HepG2 (cell line): ENCODE data around the gene NEDD4L. TPM values are rescaled to one million over a fixed set of nuclear protein-coding genes. Genes with fewer than 3 reads are reported as not detected.

ENCODE experiments used
- ATAC-seq: fragments of 200-7000 bp; cut with Tn5 transposase; 3 replicates; pipeline ENCODE4 v1.9.1; 2020; ENCODE audit warnings: mild to moderate bottlenecking, moderate library complexity
- BruUV-seq: library from RNA; stranded (reverse); fragments of 400-500 nt; replicated peaks from 2 replicates; lab custom pipeline; 2021; lab: Mats Ljungman, UMichigan
- CTCF ChIA-PET: fragments of 300-600 bp; formaldehyde crosslinking; extraction: SDS; loops from one replicate; lab custom pipeline; 2021; ENCODE audit warnings: low total read pairs, inconsistent platforms, low intra/inter-chr PET ratio; lab: Yijun Ruan, JAX
- POLR2A ChIA-PET: fragments of 350-600 bp; sonication (Branson Sonifier 250); formaldehyde crosslinking; loops from one replicate; lab custom pipeline; 2020; ENCODE audit warnings: antibody characterized with exemption, inconsistent platforms; lab: Yijun Ruan, JAX
- DNase-seq: peaks from one replicate; pipeline ENCODE4 v3.0.0-alpha.2; 2015; ENCODE audit warnings: low spot score
- FAIRE-seq: peaks from 3 replicates; lab custom pipeline; 2011; peaks lifted over from hg19 to GRCh38; lab: Jason Lieb, UNC
- H2AFZ ChIP-seq: one replicate; pipeline ENCODE4 v1.6.1; 2011; ENCODE audit warnings: low read length, inconsistent platforms
- H3K27ac ChIP-seq: fragments of 300-600 bp; 3 replicates; pipeline ENCODE4 v1.8.0; 2011; ENCODE audit warnings: mixed run types, mild to moderate bottlenecking, mixed read lengths, low read length, inconsistent platforms; ENCODE audit not compliant: insufficient read depth; ENCODE audit errors: extremely low read length
- H3K27me3 ChIP-seq, 2 experiments: fragments of 200-600 bp in 1 of 2; 2 replicates in 1 of 2; 3 replicates in 1 of 2; pipeline versions ENCODE4 v1.6.0 to v1.8.0; 2011; ENCODE audit warnings: low read length in 2 of 2, mild to moderate bottlenecking in 2 of 2, moderate library complexity in 2 of 2, inconsistent platforms in 1 of 2; ENCODE audit not compliant: insufficient read depth in 2 of 2, control insufficient read depth in 1 of 2
- H3K36me3 ChIP-seq, 2 experiments: fragments of 200-600 bp in 1 of 2; replicated peaks in 1 of 2; 2 replicates in 1 of 2; 3 replicates in 1 of 2; pipeline versions ENCODE4 v1.5.1 to v1.8.0; 2011; ENCODE audit warnings: low read length in 2 of 2, inconsistent platforms in 1 of 2; ENCODE audit not compliant: insufficient read depth in 2 of 2, control insufficient read depth in 1 of 2
- H3K4me1 ChIP-seq: 2 replicates; pipeline ENCODE4 v1.5.1; 2012; ENCODE audit warnings: low read length, inconsistent platforms; ENCODE audit not compliant: insufficient read depth
- H3K4me2 ChIP-seq: 2 replicates; pipeline ENCODE4 v1.6.0; 2011; ENCODE audit warnings: low read depth, low read length, inconsistent platforms
- H3K4me3 ChIP-seq, 3 experiments: fragments of 200-600 bp in 1 of 3; sonication (generic), shearing (Covaris generic) in 1 of 3; replicated peaks in 1 of 3; 2 replicates each; pipeline ENCODE4 v1.5.1; 2011 to 2016; ENCODE audit warnings: low read length in 3 of 3, inconsistent platforms in 2 of 3, low read depth in 2 of 3, mild to moderate bottlenecking in 2 of 3, control low read depth in 1 of 3, mixed read lengths in 1 of 3; ENCODE audit not compliant: insufficient read depth in 1 of 3
- H3K79me2 ChIP-seq: one replicate; pipeline ENCODE4 v1.6.1; 2011; ENCODE audit warnings: low read length, inconsistent platforms; ENCODE audit not compliant: insufficient read depth
- H3K9ac ChIP-seq: 2 replicates; pipeline ENCODE4 v1.6.0; 2011; ENCODE audit warnings: mild to moderate bottlenecking, low read depth, low read length, inconsistent platforms; ENCODE audit not compliant: insufficient read depth
- H3K9me3 ChIP-seq: 2 replicates; pipeline ENCODE4 v1.5.1; 2012; ENCODE audit warnings: mild to moderate bottlenecking, low read length
- H4K20me1 ChIP-seq: 2 replicates; pipeline ENCODE4 v1.6.0; 2011; ENCODE audit warnings: inconsistent platforms, mild to moderate bottlenecking, low read length, moderate library complexity; ENCODE audit not compliant: insufficient read depth
- ARHGAP35 ChIP-seq: sonication (generic); formaldehyde crosslinking; IDR thresholded peaks from 2 replicates; pipeline ENCODE4 v1.9.0; 2022; ENCODE audit warnings: mild to moderate bottlenecking, inconsistent platforms, moderate library complexity, missing genetic modification reagents, borderline replicate concordance
- BRD4 ChIP-seq: sonication (generic); formaldehyde crosslinking; IDR thresholded peaks from 2 replicates; pipeline ENCODE4 v1.4.0; 2020; ENCODE audit warnings: missing genetic modification reagents
- ERF ChIP-seq: IDR thresholded peaks from 2 replicates; pipeline ENCODE4 v1.6.1; 2018; ENCODE audit warnings: missing biosample characterization, missing genetic modification reagents
- KDM2A ChIP-seq: sonication (generic); formaldehyde crosslinking; IDR thresholded peaks from 2 replicates; pipeline ENCODE4 v1.4.0; 2020; ENCODE audit warnings: low read depth, missing genetic modification reagents, borderline replicate concordance
- MED8 ChIP-seq: sonication (generic); formaldehyde crosslinking; IDR thresholded peaks from 2 replicates; pipeline ENCODE4 v1.8.1; 2023; ENCODE audit warnings: mild to moderate bottlenecking, missing genetic modification reagents; ENCODE audit not compliant: insufficient replicate concordance
- MTA1 ChIP-seq: sonication (generic); formaldehyde crosslinking; IDR thresholded peaks from 2 replicates; pipeline ENCODE4 v1.4.0; 2020; ENCODE audit warnings: missing genetic modification reagents, mild to moderate bottlenecking, borderline replicate concordance
- PLSCR1 ChIP-seq: sonication (generic); formaldehyde crosslinking; IDR thresholded peaks from 2 replicates; pipeline ENCODE4 v1.5.0; 2020; ENCODE audit warnings: missing genetic modification reagents, mild to moderate bottlenecking, borderline replicate concordance
- POGZ ChIP-seq: sonication (generic); formaldehyde crosslinking; IDR thresholded peaks from 2 replicates; pipeline ENCODE4 v1.4.0; 2020; ENCODE audit warnings: mild to moderate bottlenecking, missing genetic modification reagents
- TARDBP ChIP-seq: sonication (generic); formaldehyde crosslinking; IDR thresholded peaks from 2 replicates; pipeline ENCODE4 v1.8.0; 2022; ENCODE audit warnings: mild to moderate bottlenecking, missing genetic modification reagents
- TCF12 ChIP-seq, 2 experiments: fragments of 450-650 bp in 1 of 2; sonication (generic) in 1 of 2; formaldehyde crosslinking in 1 of 2; IDR thresholded peaks; 2 replicates each; pipeline versions ENCODE4 v1.6.1 to v1.8.0; 2017 to 2022; ENCODE audit warnings: antibody characterized with exemption in 1 of 2, mild to moderate bottlenecking in 1 of 2, missing genetic modification reagents in 1 of 2, moderate library complexity in 1 of 2
- XRCC5 ChIP-seq: fragments of 200-400 bp; formaldehyde crosslinking; optimal IDR thresholded peaks from 2 replicates; pipeline ENCODE3; 2017; ENCODE audit warnings: mild to moderate bottlenecking, low read length
- ZFP36L2 ChIP-seq: sonication (generic); formaldehyde crosslinking; IDR thresholded peaks from 2 replicates; pipeline ENCODE4 v1.4.0; 2020; ENCODE audit warnings: missing genetic modification reagents
- ZFP41 ChIP-seq: sonication (generic); formaldehyde crosslinking; IDR thresholded peaks from 2 replicates; pipeline ENCODE4 v1.4.0; 2020; ENCODE audit warnings: mild to moderate bottlenecking, missing genetic modification reagents, borderline replicate concordance
- WGBS: methylation state at CpG from one replicate; pipeline ENCODE4 v1.1.6; 2017; ENCODE audit warnings: low lambda C conversion rate; 5-methylcytosine and 5-hydroxymethylcytosine counted together
- in situ Hi-C: cut with HindIII; loops from 2 replicates; pipeline ENCODE4 v1.10.0; 2017; ENCODE audit warnings: low pct_unique_long_range_greater_than_20kb; ENCODE audit not compliant: extremely low pct_ligation_motif_present
- intact Hi-C: fragments of 100-400 bp; cut with micrococcal nuclease; formaldehyde crosslinking; loops from one replicate; pipeline ENCODE4 v1.10.0; 2022; ENCODE audit not compliant: unreplicated experiment
- polyA plus RNA-seq, 8 experiments: library from polyadenylated mRNA; depleted of rRNA in 3 of 8; stranded (reverse) in 7 of 8; unstranded in 1 of 8; fragments of >200 nt; fragmentation: Illumina TruSeq in 4 of 8; extraction: Trizol in 4 of 8; gene quantifications; 2 replicates each; pipeline versions ENCODE4 v1.2.1 to v1.2.3, GENCODE V29; 2011 to 2016; ENCODE audit warnings: low read depth in 4 of 8, missing spikeins in 1 of 8, mixed read lengths in 1 of 8; ENCODE audit not compliant: insufficient read depth in 1 of 8
- total RNA-seq, 5 experiments: library from RNA; depleted of rRNA; stranded (reverse); fragments of >200 nt; fragmentation: Illumina TruSeq; extraction: Trizol; gene quantifications; 2 replicates each; pipeline ENCODE4 v1.2.3, GENCODE V29; 2016; ENCODE audit warnings: low read depth in 1 of 5
- TF ChIP-seq, protein P1 (sequence below): IDR thresholded peaks from 2 replicates; pipeline ENCODE4 v1.6.1; 2016
- TF ChIP-seq, protein P2 (sequence below): sonication (generic); formaldehyde crosslinking; IDR thresholded peaks from 2 replicates; pipeline ENCODE4 v1.4.0; 2020; ENCODE audit warnings: missing genetic modification reagents

Gene NEDD4L
- total and polyA plus RNA-seq, 2 of the 13 experiments (the other 11 are each of a cell fraction or from before 2014, with no cell fraction given) = 168 to 390 TPM

DNA sequence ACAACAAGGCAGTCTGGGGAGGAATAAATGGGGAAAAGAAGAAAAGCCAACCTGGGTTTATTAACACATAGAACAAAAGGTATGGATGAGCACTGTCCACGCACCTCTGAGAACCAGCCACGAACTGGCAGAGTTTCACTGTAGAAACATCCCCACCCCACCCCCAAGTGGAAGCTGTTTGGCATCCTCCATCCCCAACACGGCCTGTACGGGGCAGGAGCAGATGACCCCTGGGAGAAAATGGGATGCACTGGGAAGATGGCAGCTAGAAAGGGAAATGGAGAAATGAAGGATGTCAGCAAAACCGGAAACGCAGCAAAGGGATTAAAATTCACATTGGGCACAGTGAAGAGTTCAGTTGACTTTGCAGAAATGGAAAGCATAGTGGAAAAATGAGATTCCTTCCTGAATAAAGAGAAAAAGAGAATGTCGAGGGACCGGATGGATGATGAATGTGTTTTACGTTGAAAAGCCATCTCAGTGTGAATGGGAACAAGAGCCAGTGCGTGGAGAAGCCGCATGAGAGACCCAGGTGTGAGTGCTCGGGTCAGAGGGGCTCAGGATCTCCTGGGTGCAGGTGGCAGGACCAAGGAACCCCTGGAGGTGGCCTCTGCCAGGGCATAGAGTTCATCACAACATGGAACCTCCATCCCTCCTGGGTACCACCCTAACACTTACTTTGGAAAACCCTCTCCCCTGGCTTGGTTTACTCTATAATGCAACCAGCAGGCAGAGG lies 337.8 kb downstream of the NEDD4L start:
- no TSS peak for BruUV-seq
- CTCF ChIA-PET = no interaction called here
- H3K4me2 ChIP-seq = no peak overlapping the region

GRCh38 chr18:58382446-58382845 lies 338.4 kb downstream of the NEDD4L start:
- Histone ChIP-seq H3K4me1 (no peaks in the 10 kb centered on the region), H3K4me3 (no peak overlapping the region), H3K9me3 (no peaks in the 10 kb centered on the region), H3K27me3 (no peaks in the 10 kb centered on the region), H3K9ac (no peak overlapping the region), H3K36me3 (peaks cover 5 to 48% of the 10 kb centered on the region in 2 experiments; a peak in 4 of 5 replicates)
- ChIA-PET POLR2A (no interaction called here), CTCF (no interaction called here)
- 91% methylated on average over 2 of the region's 2 CpGs for WGBS
- in situ Hi-C loops = loop anchor here (25.0 kb wide), 1 partner anchor 680 kb away; no protein-coding TSS in a partner anchor
- DNase-seq = no peak
- intact Hi-C loops = no loop called here
- no peak for ATAC-seq
- no peak for TF ChIP-seq ARHGAP35 (CRISPR knock-in tag)
- no peak for TF ChIP-seq ZFP36L2 (CRISPR knock-in tag)
- no peak for TF ChIP-seq ERF (CRISPR knock-in tag)
- no peak for TF ChIP-seq MED8
- TF ChIP-seq KDM2A = no peak
- no peak for TF ChIP-seq ZFP41 (CRISPR knock-in tag)
- TF ChIP-seq, protein P1, sequence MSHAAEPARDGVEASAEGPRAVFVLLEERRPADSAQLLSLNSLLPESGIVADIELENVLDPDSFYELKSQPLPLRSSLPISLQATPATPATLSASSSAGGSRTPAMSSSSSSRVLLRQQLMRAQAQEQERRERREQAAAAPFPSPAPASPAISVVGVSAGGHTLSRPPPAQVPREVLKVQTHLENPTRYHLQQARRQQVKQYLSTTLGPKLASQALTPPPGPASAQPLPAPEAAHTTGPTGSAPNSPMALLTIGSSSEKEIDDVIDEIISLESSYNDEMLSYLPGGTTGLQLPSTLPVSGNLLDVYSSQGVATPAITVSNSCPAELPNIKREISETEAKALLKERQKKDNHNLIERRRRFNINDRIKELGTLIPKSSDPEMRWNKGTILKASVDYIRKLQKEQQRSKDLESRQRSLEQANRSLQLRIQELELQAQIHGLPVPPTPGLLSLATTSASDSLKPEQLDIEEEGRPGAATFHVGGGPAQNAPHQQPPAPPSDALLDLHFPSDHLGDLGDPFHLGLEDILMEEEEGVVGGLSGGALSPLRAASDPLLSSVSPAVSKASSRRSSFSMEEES = no peak
- no peak for TF ChIP-seq MTA1 (CRISPR knock-in tag)
- TF ChIP-seq TARDBP (CRISPR knock-in tag) = no peak
- no peak for TF ChIP-seq PLSCR1 (CRISPR knock-in tag)
- TF ChIP-seq, all 625 proteins: peak for 0
- BruUV-seq = no TSS peak
- Histone ChIP-seq H2AFZ (no peak overlapping the region), H3K27ac (no peak overlapping the region), H4K20me1 (no peaks in the 10 kb centered on the region), H3K79me2 (no peaks in the 10 kb centered on the region), H3K4me2 (no peak overlapping the region)
- FAIRE-seq = no peak

More for the DNA sequence above, 337.8 kb downstream of the NEDD4L start:
- FAIRE-seq (no peak), DNase-seq (no peak), ATAC-seq (no peak)
- H3K27me3 ChIP-seq = no peaks in the 10 kb centered on the region
- TF ChIP-seq POGZ (CRISPR knock-in tag) (no peak), BRD4 (CRISPR knock-in tag) (no peak), XRCC5 (no peak), TCF12 (IDR thresholded peaks at IDR 0.05) (no peak), TCF12 (CRISPR knock-in tag; IDR thresholded peaks at IDR 0.05) (no peak)
- TF ChIP-seq, protein P2, sequence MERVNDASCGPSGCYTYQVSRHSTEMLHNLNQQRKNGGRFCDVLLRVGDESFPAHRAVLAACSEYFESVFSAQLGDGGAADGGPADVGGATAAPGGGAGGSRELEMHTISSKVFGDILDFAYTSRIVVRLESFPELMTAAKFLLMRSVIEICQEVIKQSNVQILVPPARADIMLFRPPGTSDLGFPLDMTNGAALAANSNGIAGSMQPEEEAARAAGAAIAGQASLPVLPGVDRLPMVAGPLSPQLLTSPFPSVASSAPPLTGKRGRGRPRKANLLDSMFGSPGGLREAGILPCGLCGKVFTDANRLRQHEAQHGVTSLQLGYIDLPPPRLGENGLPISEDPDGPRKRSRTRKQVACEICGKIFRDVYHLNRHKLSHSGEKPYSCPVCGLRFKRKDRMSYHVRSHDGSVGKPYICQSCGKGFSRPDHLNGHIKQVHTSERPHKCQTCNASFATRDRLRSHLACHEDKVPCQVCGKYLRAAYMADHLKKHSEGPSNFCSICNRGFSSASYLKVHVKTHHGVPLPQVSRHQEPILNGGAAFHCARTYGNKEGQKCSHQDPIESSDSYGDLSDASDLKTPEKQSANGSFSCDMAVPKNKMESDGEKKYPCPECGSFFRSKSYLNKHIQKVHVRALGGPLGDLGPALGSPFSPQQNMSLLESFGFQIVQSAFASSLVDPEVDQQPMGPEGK (CRISPR knock-in tag) = no peak
- 95% methylated on average over 11 of the region's 12 CpGs for WGBS
- H4K20me1 ChIP-seq = no peaks in the 10 kb centered on the region
- no peaks in the 10 kb centered on the region for H3K79me2 ChIP-seq
- POLR2A ChIA-PET = no interaction called here
- in situ Hi-C loops (loop anchor here (25.0 kb wide), 1 partner anchor 680 kb away; no protein-coding TSS in a partner anchor), intact Hi-C loops (no loop called here)
- H3K9ac ChIP-seq = no peak overlapping the region
- H3K9me3 ChIP-seq = no peaks in the 10 kb centered on the region
- H3K4me3 ChIP-seq = no peak overlapping the region
- no peak overlapping the region for H3K27ac ChIP-seq
- H3K36me3 ChIP-seq = peaks cover 5 to 50% of the 10 kb centered on the region in 2 experiments; a peak in 4 of 5 replicates
- peaks cover 6% of the 10 kb centered on the region for H3K4me1 ChIP-seq
- H2AFZ ChIP-seq = no peak overlapping the region
